ENCODE data around the gene GPR157.

The GPR157 gene

GRCh38 chr1:9059891-9060744, 68.8 kb downstream of the GPR157 start:
- no peak for DNase-seq

GRCh38 chr1:9058465-9058864, 70.4 kb downstream of the GPR157 start:
- no peak for DNase-seq

GRCh38 chr1:9057851-9058250, 71.1 kb downstream of the GPR157 start:
- DNase-seq: no peak

- no peak for DNase-seq
Measured at GRCh38 chr1:9052272-9053049, 76.4 kb downstream of the GPR157 start.

GRCh38 chr1:9051379-9051778, 77.5 kb downstream of the GPR157 start:
- no peak for DNase-seq

- no peak for DNase-seq
Measured at GRCh38 chr1:9050803-9051202, 78.1 kb downstream of the GPR157 start.
